ENCODE data around the gene MRPS23. TPM values are rescaled to one million over a fixed set of nuclear protein-coding genes. Genes with fewer than 3 reads are reported as not detected.

MRPS23 gene
- total and polyA plus RNA-seq, 9 of the 15 experiments (the other 6 are each of a cell fraction or from before 2014, with no cell fraction given): 59.1 to 298 (median 98.8) TPM

DNA sequence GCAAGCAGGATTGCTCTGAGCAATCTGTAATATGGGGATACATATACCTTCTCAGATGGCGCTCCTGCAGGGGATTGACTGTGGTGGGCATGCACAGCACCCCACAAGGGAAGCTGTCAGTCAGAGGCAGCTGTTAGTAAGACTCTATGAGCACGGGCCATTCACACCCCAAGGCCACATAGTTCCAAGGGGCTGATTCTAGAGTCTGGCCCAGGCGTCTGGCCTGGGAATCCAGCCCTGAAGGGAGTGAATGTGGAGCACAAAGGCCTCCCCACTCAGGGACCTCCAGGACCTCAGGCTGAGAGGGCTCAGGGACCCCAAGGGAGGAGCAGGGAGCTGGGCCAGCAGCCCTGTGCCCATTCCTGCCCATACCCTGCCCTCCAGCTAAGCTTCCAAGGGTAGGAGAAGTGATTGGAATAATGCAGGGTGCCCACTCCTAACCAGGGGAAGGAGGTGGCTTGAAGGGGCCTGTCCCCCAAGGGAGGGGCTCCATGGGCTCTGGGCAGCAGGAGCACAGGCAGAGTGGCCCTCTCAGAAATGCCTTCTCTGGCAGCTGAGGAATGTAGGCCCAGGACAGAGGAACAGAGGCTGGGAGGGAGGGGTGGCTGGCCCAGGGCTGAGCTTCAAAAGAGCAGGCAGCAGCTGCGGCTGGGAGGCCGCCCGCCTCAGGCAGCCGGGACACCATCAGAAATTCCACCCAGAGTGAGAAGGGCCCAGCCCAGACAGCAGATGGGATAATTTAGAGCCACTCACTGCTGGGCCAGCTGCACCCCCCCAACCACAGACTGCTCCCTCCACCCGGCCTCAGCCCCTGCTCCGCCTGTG, 48.9 kb upstream of the MRPS23 start:
- H3K36me3 ChIP-seq (ENCODE audit: control insufficient read depth, insufficient read depth, low read length): no peaks in the 10 kb centered on the region
- BruUV-seq (replicated peaks): no TSS peak
- FAIRE-seq (no peak), ATAC-seq (no peak), DNase-seq (ENCODE audit: extremely low read depth in 1 of 4, low spot score in 3 of 4) (no peak)
- H3K4me3 ChIP-seq: no peak overlapping the region
- H3K9ac ChIP-seq (ENCODE audit: insufficient read depth in 1 of 2, low read depth in 2 of 2, low read length in 2 of 2): peak overlapping the region in 1 of 2 experiments; percentile 64; a peak in 2 of 4 replicates
- WGBS (ENCODE audit: insufficient coverage, low coverage, missing lambda C conversion rate): 50% methylated on average over 8 of the region's 9 CpGs
- no peak overlapping the region for H2AFZ ChIP-seq (ENCODE audit: low read depth, low read length)
- H4K20me1 ChIP-seq (replicated peaks; ENCODE audit: control insufficient read depth, insufficient read depth, low read length): peaks cover 5% of the 10 kb centered on the region; the same call in 1 of the 2 replicates
- no peak overlapping the region for H3K4me2 ChIP-seq (ENCODE audit: insufficient read depth, low read length)
- TF ChIP-seq, protein P1, sequence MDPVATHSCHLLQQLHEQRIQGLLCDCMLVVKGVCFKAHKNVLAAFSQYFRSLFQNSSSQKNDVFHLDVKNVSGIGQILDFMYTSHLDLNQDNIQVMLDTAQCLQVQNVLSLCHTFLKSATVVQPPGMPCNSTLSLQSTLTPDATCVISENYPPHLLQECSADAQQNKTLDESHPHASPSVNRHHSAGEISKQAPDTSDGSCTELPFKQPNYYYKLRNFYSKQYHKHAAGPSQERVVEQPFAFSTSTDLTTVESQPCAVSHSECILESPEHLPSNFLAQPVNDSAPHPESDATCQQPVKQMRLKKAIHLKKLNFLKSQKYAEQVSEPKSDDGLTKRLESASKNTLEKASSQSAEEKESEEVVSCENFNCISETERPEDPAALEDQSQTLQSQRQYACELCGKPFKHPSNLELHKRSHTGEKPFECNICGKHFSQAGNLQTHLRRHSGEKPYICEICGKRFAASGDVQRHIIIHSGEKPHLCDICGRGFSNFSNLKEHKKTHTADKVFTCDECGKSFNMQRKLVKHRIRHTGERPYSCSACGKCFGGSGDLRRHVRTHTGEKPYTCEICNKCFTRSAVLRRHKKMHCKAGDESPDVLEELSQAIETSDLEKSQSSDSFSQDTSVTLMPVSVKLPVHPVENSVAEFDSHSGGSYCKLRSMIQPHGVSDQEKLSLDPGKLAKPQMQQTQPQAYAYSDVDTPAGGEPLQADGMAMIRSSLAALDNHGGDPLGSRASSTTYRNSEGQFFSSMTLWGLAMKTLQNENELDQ (CRISPR knock-in tag; IDR thresholded peaks at IDR 0.05; ENCODE audit: borderline replicate concordance): no peak
- TF ChIP-seq MYBL2 (IDR thresholded peaks at IDR 0.05; ENCODE audit: low read depth) (no peak), MYBL2 (CRISPR knock-in tag; IDR thresholded peaks at IDR 0.05; ENCODE audit: borderline replicate concordance) (no peak)
- TF ChIP-seq, protein P2, sequence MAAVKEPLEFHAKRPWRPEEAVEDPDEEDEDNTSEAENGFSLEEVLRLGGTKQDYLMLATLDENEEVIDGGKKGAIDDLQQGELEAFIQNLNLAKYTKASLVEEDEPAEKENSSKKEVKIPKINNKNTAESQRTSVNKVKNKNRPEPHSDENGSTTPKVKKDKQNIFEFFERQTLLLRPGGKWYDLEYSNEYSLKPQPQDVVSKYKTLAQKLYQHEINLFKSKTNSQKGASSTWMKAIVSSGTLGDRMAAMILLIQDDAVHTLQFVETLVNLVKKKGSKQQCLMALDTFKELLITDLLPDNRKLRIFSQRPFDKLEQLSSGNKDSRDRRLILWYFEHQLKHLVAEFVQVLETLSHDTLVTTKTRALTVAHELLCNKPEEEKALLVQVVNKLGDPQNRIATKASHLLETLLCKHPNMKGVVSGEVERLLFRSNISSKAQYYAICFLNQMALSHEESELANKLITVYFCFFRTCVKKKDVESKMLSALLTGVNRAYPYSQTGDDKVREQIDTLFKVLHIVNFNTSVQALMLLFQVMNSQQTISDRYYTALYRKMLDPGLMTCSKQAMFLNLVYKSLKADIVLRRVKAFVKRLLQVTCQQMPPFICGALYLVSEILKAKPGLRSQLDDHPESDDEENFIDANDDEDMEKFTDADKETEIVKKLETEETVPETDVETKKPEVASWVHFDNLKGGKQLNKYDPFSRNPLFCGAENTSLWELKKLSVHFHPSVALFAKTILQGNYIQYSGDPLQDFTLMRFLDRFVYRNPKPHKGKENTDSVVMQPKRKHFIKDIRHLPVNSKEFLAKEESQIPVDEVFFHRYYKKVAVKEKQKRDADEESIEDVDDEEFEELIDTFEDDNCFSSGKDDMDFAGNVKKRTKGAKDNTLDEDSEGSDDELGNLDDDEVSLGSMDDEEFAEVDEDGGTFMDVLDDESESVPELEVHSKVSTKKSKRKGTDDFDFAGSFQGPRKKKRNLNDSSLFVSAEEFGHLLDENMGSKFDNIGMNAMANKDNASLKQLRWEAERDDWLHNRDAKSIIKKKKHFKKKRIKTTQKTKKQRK (IDR thresholded peaks at IDR 0.05; ENCODE audit: borderline replicate concordance, low read depth, low read length): no peak
- peaks cover 2 to 47% of the 10 kb centered on the region in 2 experiments; a peak in 3 of 5 replicates for H3K27me3 ChIP-seq (ENCODE audit: control insufficient read depth in 2 of 2, insufficient read depth in 2 of 2, low read length in 2 of 2)
- H3K4me1 ChIP-seq (replicated peaks in 1 of 2; ENCODE audit: control insufficient read depth in 2 of 2, insufficient read depth in 2 of 2, low read length in 2 of 2): peaks cover 0 to 8% of the 10 kb centered on the region in 2 experiments; a peak in 2 of 5 replicates
- POLR2A ChIA-PET: no interaction called here
- CTCF ChIA-PET (ENCODE audit: low intra/inter-chr PET ratio): no interaction called here
- in situ Hi-C loops (cut with MboI): no loop called here
- H3K9me3 ChIP-seq (replicated peaks; ENCODE audit: control insufficient read depth, insufficient read depth, low read depth, low read length): no peaks in the 10 kb centered on the region
- no peaks in the 10 kb centered on the region for H3K9me1 ChIP-seq (ENCODE audit: control insufficient read depth, insufficient read depth, low read length)
- intact Hi-C loops (cut with micrococcal nuclease): loop anchor here (10.0 kb wide), 1 partner anchor 216 kb away; no protein-coding TSS in a partner anchor
- no peak overlapping the region for H3K27ac ChIP-seq (ENCODE audit: extremely low read depth, low read depth, low read length)
- H3K79me2 ChIP-seq (ENCODE audit: control insufficient read depth, insufficient read depth, low read length): no peaks in the 10 kb centered on the region

All from K562 (cell line).